ENCODE results near the gene EYS.

EYS gene

DNA sequence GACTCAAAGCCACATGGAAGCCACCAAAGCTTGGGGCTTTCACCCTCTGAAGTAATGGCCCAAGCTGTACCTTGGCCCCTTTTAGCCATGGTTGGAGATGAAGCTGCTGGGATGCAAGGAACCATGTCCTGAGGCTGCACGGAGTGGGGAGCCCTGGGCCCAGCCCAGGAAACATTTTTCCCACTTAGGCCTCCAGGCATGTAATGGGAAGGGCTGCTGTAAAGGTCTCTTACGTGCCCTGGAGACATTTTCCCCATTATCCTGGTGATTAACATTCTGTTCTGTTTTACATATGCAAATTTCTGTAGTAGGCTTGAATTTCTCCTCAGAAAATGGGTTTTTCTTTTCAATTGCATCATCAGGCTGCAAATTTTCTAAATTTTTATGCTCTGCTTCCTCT is 558.2 kb downstream of the EYS start:
- Histone ChIP-seq H3K4me2 (no peak overlapping the region), H3K36me3 (ENCODE audit: insufficient read depth) (no peaks in the 10 kb centered on the region), H3K4me1 (ENCODE audit: low read depth, poor library complexity, severe bottlenecking) (no peaks in the 10 kb centered on the region), H3K27ac (no peak overlapping the region), H3K4me3 (IDR thresholded peaks at IDR 0.05; ENCODE audit: insufficient read depth, low read depth, low read length) (no peak overlapping the region), H4K20me1 (ENCODE audit: insufficient read depth) (no peaks in the 10 kb centered on the region), H3K79me2 (ENCODE audit: insufficient read depth, low read depth) (no peaks in the 10 kb centered on the region), H3K27me3 (ENCODE audit: insufficient read depth, low read depth) (no peaks in the 10 kb centered on the region), H3K9ac (no peak overlapping the region), H2AFZ (ENCODE audit: low read depth) (no peak overlapping the region)
- TF ChIP-seq, protein P1, sequence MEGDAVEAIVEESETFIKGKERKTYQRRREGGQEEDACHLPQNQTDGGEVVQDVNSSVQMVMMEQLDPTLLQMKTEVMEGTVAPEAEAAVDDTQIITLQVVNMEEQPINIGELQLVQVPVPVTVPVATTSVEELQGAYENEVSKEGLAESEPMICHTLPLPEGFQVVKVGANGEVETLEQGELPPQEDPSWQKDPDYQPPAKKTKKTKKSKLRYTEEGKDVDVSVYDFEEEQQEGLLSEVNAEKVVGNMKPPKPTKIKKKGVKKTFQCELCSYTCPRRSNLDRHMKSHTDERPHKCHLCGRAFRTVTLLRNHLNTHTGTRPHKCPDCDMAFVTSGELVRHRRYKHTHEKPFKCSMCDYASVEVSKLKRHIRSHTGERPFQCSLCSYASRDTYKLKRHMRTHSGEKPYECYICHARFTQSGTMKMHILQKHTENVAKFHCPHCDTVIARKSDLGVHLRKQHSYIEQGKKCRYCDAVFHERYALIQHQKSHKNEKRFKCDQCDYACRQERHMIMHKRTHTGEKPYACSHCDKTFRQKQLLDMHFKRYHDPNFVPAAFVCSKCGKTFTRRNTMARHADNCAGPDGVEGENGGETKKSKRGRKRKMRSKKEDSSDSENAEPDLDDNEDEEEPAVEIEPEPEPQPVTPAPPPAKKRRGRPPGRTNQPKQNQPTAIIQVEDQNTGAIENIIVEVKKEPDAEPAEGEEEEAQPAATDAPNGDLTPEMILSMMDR (conservative IDR thresholded peaks at IDR 0.05; ENCODE audit: low read depth, low read length) = no peak

DNA sequence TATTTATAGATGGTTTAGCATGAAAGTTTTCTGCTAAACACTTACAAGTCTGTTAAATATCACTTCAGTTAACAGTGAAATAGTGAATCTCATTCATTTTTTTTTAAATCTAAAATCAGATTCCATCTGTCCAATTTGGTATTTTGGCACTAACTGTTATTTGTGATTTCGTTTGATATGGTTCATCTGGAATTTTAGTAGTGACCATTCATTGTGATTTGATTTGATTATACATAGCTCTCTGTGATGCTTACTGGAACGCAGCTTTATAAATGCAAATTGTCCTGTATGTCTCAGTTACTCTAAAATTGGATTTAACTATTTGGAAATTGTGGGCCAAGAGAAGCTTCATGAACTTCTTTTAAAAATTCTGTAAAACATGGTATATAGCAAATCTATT is 571.5 kb downstream of the EYS start:
- no peaks in the 10 kb centered on the region for H3K36me3 ChIP-seq (ENCODE audit: insufficient read depth)
- no peak overlapping the region for H2AFZ ChIP-seq (ENCODE audit: low read depth)
- no peaks in the 10 kb centered on the region for H3K79me2 ChIP-seq (ENCODE audit: insufficient read depth, low read depth)
- no peaks in the 10 kb centered on the region for H3K27me3 ChIP-seq (ENCODE audit: insufficient read depth, low read depth)
- H4K20me1 ChIP-seq (ENCODE audit: insufficient read depth) = no peaks in the 10 kb centered on the region
- no peak overlapping the region for H3K4me3 ChIP-seq (IDR thresholded peaks at IDR 0.05; ENCODE audit: insufficient read depth, low read depth, low read length)
- H3K9ac ChIP-seq = no peak overlapping the region
- TF ChIP-seq, protein P1 (conservative IDR thresholded peaks at IDR 0.05; ENCODE audit: low read depth, low read length) = no peak
- H3K27ac ChIP-seq = no peak overlapping the region
- no peaks in the 10 kb centered on the region for H3K4me1 ChIP-seq (ENCODE audit: low read depth, poor library complexity, severe bottlenecking)
- no peak overlapping the region for H3K4me2 ChIP-seq

- Histone ChIP-seq H3K27me3 (ENCODE audit: insufficient read depth, low read depth) (no peaks in the 10 kb centered on the region), H3K36me3 (ENCODE audit: insufficient read depth) (no peaks in the 10 kb centered on the region), H3K4me2 (no peak overlapping the region), H3K4me1 (ENCODE audit: low read depth, poor library complexity, severe bottlenecking) (no peaks in the 10 kb centered on the region), H3K9ac (no peak overlapping the region), H3K79me2 (ENCODE audit: insufficient read depth, low read depth) (no peaks in the 10 kb centered on the region), H3K27ac (no peak overlapping the region), H2AFZ (ENCODE audit: low read depth) (no peak overlapping the region), H4K20me1 (ENCODE audit: insufficient read depth) (no peaks in the 10 kb centered on the region), H3K4me3 (IDR thresholded peaks at IDR 0.05; ENCODE audit: insufficient read depth, low read depth, low read length) (no peak overlapping the region)
- TF ChIP-seq, protein P1 (conservative IDR thresholded peaks at IDR 0.05; ENCODE audit: low read depth, low read length) = no peak
These were observed 580.4 kb downstream of the EYS start for GRCh38 chr6:65126667-65127066.

DNA sequence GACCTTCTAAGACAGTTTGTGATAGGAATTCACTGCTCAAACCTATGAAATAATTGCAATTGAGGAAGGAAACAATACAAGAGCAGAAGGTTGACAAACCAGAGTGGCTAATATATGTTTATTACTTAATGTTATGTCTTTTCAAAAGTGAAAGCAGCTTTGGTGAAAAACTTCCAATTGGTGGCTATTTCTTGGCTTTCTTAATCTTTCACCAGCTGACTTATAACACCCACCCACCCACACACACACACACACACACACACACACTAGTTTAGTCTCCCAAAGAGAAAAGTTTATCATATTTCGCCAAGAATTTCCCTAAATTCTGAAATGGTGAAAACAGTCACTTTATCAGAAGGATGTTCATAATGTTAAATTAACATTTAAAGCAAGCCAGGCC is 583.5 kb downstream of the EYS start:
- Histone ChIP-seq H3K36me3 (ENCODE audit: insufficient read depth) (no peaks in the 10 kb centered on the region), H3K4me1 (ENCODE audit: low read depth, poor library complexity, severe bottlenecking) (no peaks in the 10 kb centered on the region), H2AFZ (ENCODE audit: low read depth) (no peak overlapping the region), H3K9ac (no peak overlapping the region), H3K4me3 (IDR thresholded peaks at IDR 0.05; ENCODE audit: insufficient read depth, low read depth, low read length) (no peak overlapping the region), H3K27me3 (ENCODE audit: insufficient read depth, low read depth) (no peaks in the 10 kb centered on the region), H3K4me2 (no peak overlapping the region), H3K79me2 (ENCODE audit: insufficient read depth, low read depth) (no peaks in the 10 kb centered on the region), H4K20me1 (ENCODE audit: insufficient read depth) (no peaks in the 10 kb centered on the region), H3K27ac (no peak overlapping the region)
- TF ChIP-seq, protein P1 (conservative IDR thresholded peaks at IDR 0.05; ENCODE audit: low read depth, low read length) = no peak
